ENCODE measurements around the gene CSTA. TPM values are rescaled to one million over a fixed set of nuclear protein-coding genes. Genes with fewer than 3 reads are reported as not detected.

The CSTA gene
- total RNA-seq, 4 donors from 2014 or later: not detected

GRCh38 chr3:122377975-122378374, 52.9 kb downstream of the CSTA start:
- Histone ChIP-seq H3K27ac (no peak overlapping the region), H3K4me3 (no peak overlapping the region)
- no peak for TF ChIP-seq POLR2A (IDR thresholded peaks at IDR 0.05)
- TF ChIP-seq CTCF (IDR thresholded peaks at IDR 0.05): no peak

DNA sequence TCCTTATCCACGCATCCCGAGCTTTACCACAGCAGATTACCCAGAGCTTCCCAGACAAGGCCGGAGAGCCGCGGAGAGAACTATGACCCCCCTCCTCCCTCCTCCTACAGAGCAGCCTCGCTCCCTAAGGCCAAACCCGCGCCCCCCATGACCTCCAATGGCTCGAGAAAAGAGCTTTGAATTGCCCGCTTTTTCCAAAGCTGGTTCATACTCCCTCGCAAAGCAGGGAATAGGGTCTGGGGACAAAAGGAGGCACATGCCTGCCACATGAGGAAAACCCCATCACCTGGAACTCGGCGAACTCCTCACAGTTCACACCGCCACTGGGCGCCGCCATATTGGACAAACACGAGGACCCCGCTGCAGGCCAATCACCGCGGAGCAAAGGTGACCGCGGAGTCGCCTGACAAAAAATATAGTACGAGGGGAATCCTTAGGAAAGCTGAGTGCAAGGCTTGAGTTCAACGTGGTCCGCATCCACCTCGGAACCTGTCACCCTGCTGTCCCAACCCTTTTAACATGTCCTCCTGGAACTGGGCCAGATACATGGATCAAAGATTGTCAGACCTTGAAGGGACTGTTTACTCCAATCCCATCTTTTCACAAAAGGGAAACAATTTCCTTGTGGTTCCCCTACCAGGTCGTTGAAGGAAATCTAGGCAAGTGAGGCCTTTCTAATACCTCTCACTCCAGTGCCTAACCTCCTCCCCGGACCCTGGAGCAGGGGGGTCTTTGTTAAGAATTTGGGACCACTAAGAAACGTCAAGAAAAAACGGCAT, 58.0 kb downstream of the CSTA start, which contains the start of gene MIX23:
MIX23 (minus strand) TSS at position 344 of the 779 bp plus-strand sequence; CDS start at position 337, 7 bp downstream.
- peaks cover 0 to 27% (median 0%) of the 10 kb centered on the region in 4 donors for H3K4me1 ChIP-seq

More at GRCh38 chr3:122377975-122378374, 52.9 kb downstream of the CSTA start:
- no peaks in the 10 kb centered on the region for H3K9me3 ChIP-seq
- DNase-seq: no peak
- H3K4me1 ChIP-seq: peaks cover 0 to 11% (median 0%) of the 10 kb centered on the region in 4 donors
- no peaks in the 10 kb centered on the region for H3K36me3 ChIP-seq
- no peaks in the 10 kb centered on the region for H3K27me3 ChIP-seq

GRCh38 chr3:122383771-122384697, 59.0 kb downstream of the CSTA start, which contains the start of gene FAM162A:
FAM162A (plus strand) TSS chr3:122384182; CDS start chr3:122384266, 84 bp downstream.
- no peaks in the 10 kb centered on the region for H3K27me3 ChIP-seq
- TF ChIP-seq CTCF (IDR thresholded peaks at IDR 0.05) (peak; percentile 42 to 69 (median 58)), POLR2A (IDR thresholded peaks at IDR 0.05) (peak; percentile 94 to 97)
- peak within 1 kb of the TSS; percentile 80 to 92 (median 86) for H3K27ac ChIP-seq
- H3K9me3 ChIP-seq: no peaks in the 10 kb centered on the region
- peaks cover 0 to 27% (median 0%) of the 10 kb centered on the region in 4 donors for H3K4me1 ChIP-seq
- no peaks in the 10 kb centered on the region for H3K36me3 ChIP-seq
- peak within 1 kb of the TSS; percentile 60 to 89 (median 74) for H3K4me3 ChIP-seq
- DNase-seq: peak; percentile 94 to 98 (median 98)

More for the DNA sequence above, 58.0 kb downstream of the CSTA start, which contains the start of gene MIX23:
- H3K27me3 ChIP-seq: no peaks in the 10 kb centered on the region
- peak within 1 kb of the TSS; percentile 60 to 89 (median 74) for H3K4me3 ChIP-seq
- H3K9me3 ChIP-seq: no peaks in the 10 kb centered on the region
- H3K27ac ChIP-seq: peak within 1 kb of the TSS; percentile 80 to 92 (median 86)
- TF ChIP-seq CTCF (IDR thresholded peaks at IDR 0.05): peak in 1 of 6 experiments; percentile 3
- peak in 1 of 2 donors; percentile 65 for TF ChIP-seq POLR2A (IDR thresholded peaks at IDR 0.05)
- DNase-seq: peak; percentile 87 to 94 (median 90)
- no peaks in the 10 kb centered on the region for H3K36me3 ChIP-seq

DNA sequence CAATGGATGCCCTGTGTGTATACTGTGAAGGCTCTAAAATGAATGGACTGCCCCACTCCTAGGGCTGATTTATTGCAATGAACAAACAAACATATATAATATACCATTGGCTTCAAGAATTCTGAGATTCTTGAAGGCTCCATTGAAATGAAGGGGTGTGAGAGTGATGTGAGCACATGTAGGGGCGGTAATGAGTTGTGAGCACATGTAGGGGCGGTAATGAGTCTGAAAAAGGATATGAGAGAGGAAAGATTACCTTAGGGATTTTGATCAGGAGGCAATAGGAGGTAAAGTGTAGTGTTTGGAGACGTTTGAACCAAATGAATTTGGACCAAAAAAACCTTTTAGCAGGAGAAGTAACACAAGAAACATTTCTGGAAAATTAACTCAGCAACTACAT, 62.7 kb downstream of the CSTA start:
- Histone ChIP-seq H3K9me3 (no peaks in the 10 kb centered on the region), H3K27me3 (no peaks in the 10 kb centered on the region), H3K27ac (no peak overlapping the region), H3K36me3 (no peaks in the 10 kb centered on the region), H3K4me3 (no peak overlapping the region), H3K4me1 (peaks cover 0 to 18% (median 0%) of the 10 kb centered on the region in 4 donors)
- TF ChIP-seq POLR2A (IDR thresholded peaks at IDR 0.05) (no peak), CTCF (IDR thresholded peaks at IDR 0.05) (no peak)
- no peak for DNase-seq

GRCh38 chr3:122389197-122389596, 64.1 kb downstream of the CSTA start:
- TF ChIP-seq POLR2A (IDR thresholded peaks at IDR 0.05) (no peak), CTCF (IDR thresholded peaks at IDR 0.05) (no peak)
- Histone ChIP-seq H3K27me3 (no peaks in the 10 kb centered on the region), H3K4me1 (peaks cover 0 to 16% (median 0%) of the 10 kb centered on the region in 4 donors), H3K36me3 (peaks cover 0 to 5% (median 0%) of the 10 kb centered on the region in 3 donors), H3K27ac (no peak overlapping the region), H3K9me3 (no peaks in the 10 kb centered on the region), H3K4me3 (no peak overlapping the region)
- no peak for DNase-seq
